Breast epithelium (tissue), 3 donors: ENCODE measurements around the gene GC.
"Not testable (repeated sequence)": the region's sequence is repeated elsewhere in the genome, so short reads cannot be mapped to it uniquely, and the experiment has no call there.

Experiments used
- CTCF ChIP-seq, 3 donors: fragments of 450-650 bp; IDR thresholded peaks; one replicate each; pipeline ENCODE4 v1.5.1; 2016 to 2017; ENCODE audit warnings: antibody characterized with exemption in 3 of 3, mild to moderate bottlenecking in 3 of 3, moderate library complexity in 3 of 3
- POLR2AphosphoS5 ChIP-seq, 3 donors: sonication (generic); formaldehyde crosslinking; IDR thresholded peaks; one replicate each; pipeline ENCODE4 v1.6.1; 2017; ENCODE audit warnings: antibody characterized with exemption in 3 of 3

- TF ChIP-seq CTCF, POLR2AphosphoS5 (IDR thresholded peaks at IDR 0.05): not testable (repeated sequence)
These were observed 45.1 kb downstream of the GC start for GRCh38 chr4:71738782-71739181.
